Activated CD8-positive, alpha-beta memory T cell treated with anti-CD3 and anti-CD28 coated beads for 36 hours (primary cell): ENCODE data around the gene TNFSF4. TPM values are rescaled to one million over a fixed set of nuclear protein-coding genes. Genes with fewer than 3 reads are reported as not detected.
"Not testable (repeated sequence)": the region's sequence is repeated elsewhere in the genome, so short reads cannot be mapped to it uniquely, and the experiment has no call there.

Experiments used
- CTCF ChIA-PET: fragments of 350-600 bp; sonication (Branson Sonifier 250); formaldehyde crosslinking; loops from one replicate; lab custom pipeline; 2021; ENCODE audit warnings: antibody characterized with exemption; lab: Charles Lee
- POLR2A ChIA-PET: fragments of 350-600 bp; sonication (Branson Sonifier 250); formaldehyde crosslinking; loops from one replicate; lab custom pipeline; 2021; ENCODE audit warnings: antibody characterized with exemption; lab: Charles Lee
- total RNA-seq, 2 experiments: library from RNA; stranded (reverse); gene quantifications; one replicate each; pipeline ENCODE4 v1.2.3, GENCODE V29; 2021

The TNFSF4 gene
- 10 to 100 TPM; 22.3 to 23.6 TPM for total RNA-seq

- ChIA-PET CTCF (interaction anchor here (0.6 kb wide), 1 partner anchor 462 kb away, joined by 3 read pairs; no protein-coding TSS in a partner anchor), POLR2A (no interaction called here)
These were observed at the start of gene TNFSF4 for GRCh38 chr1:173206816-173207568. Gene TNFSF4 (minus strand): TSS chr1:173207331. CDS start chr1:173207176, 155 bp downstream.

DNA sequence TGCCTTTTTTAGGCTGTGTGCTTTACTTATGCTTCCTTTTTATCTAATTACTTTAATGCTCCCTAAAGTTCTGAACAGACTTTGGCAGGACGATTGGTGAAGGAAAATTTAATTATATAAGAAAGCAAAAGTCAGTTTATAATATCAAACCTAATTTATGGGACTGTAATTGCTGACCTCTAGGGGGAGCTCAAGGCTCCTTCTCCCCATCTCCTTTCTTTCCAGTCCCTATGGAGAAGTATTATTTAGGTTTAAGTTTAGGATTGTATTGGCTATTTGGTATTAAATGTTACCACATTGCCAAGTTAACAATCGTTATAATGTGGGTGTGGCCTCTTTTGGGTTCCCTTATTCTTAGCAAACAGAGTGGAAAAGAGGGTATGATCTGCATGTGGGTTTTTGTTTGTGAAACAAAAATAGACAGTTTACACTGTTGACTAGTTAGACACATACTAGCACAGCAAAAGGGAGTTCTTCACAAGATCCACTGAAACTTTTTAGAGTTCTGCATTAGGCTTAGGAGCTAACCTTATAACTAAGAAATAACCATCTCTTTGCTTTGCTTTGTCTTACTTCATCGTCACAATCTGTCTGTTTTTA, 48.2 kb upstream of the TNFSF4 start:
- CTCF ChIA-PET = interaction anchor here (1.1 kb wide), 2 partner anchors 10 to 84 kb away, joined by 3 read pairs; no protein-coding TSS in a partner anchor

GRCh38 chr1:173253046-173253445, 45.9 kb upstream of the TNFSF4 start:
- ChIA-PET POLR2A (no interaction called here), CTCF (interaction anchor here (0.6 to 1.0 kb wide), 2 partner anchors 9 to 1165 kb away, joined by 4 read pairs; no protein-coding TSS in a partner anchor)

More for the DNA sequence above, 48.2 kb upstream of the TNFSF4 start:
- POLR2A ChIA-PET = no interaction called here

DNA sequence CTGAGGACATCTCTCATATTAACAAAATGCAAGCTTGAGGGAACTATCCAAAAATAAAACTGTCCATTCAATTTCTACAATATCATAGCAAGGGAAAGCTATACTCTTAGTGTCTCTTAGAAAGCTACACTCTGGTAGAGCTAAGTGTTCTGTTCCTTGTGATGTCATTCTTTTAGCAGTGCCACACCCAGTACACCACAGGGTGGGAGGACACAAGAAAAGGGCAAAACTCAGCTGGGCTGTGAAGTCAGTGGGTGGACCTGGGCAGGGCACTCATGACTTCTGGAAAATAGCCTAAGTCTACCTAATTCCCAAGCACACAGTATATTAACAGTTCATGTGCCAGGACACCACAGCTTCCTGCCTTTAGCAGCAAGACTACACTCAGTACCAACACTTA, 42.2 kb upstream of the TNFSF4 start:
- ChIA-PET CTCF (no interaction called here), POLR2A (no interaction called here)

DNA sequence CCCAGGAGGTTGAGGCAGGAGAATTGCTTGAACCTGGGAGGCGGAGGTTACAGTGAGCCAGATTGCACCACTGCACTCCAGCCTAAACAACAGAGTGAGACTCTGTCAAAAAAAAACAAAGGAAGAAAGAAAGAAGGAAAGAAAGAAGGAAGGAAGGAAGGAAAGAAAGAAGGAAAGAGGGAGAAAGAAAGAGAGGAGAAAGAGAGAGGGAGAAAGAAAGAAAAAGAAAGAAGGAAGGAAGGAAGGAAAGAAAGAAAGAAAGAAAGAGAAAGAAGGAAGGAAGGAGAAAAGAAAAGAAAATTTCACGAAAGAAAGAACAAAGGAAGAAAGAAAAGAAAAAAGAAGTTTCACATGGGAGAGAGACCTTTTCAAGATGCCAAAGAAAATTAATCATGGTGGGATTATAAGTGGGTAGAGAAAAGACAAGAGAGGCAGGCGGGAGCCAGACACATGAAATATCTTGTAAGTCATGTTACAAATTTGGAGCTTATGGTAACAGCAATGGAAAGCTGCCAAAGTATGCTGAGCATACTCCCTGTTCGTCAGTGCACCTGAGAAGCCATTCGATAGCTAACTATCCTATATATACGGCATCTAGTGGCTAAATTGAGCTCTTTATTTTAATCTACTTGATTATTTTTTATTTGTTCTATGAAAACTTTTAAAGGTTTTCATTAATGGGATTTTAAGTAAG, 41.3 kb upstream of the TNFSF4 start:
- ChIA-PET POLR2A (no interaction called here), CTCF (no interaction called here)

GRCh38 chr1:173245892-173246291, 38.8 kb upstream of the TNFSF4 start:
- ChIA-PET POLR2A (no interaction called here), CTCF (interaction anchor here (1.1 kb wide), 1 partner anchor 9 kb away, joined by 3 read pairs; no protein-coding TSS in a partner anchor)

GRCh38 chr1:173243300-173243699, 36.2 kb upstream of the TNFSF4 start:
- CTCF ChIA-PET = no interaction called here

GRCh38 chr1:173241528-173242347, 34.6 kb upstream of the TNFSF4 start:
- ChIA-PET POLR2A (no interaction called here), CTCF (no interaction called here)

More at GRCh38 chr1:173243300-173243699, 36.2 kb upstream of the TNFSF4 start:
- POLR2A ChIA-PET = no interaction called here

GRCh38 chr1:173240609-173241008, 33.5 kb upstream of the TNFSF4 start:
- POLR2A ChIA-PET = no interaction called here
- CTCF ChIA-PET = no interaction called here

- POLR2A ChIA-PET = no interaction called here
- CTCF ChIA-PET = no interaction called here
These were observed 31.9 kb upstream of the TNFSF4 start for GRCh38 chr1:173239058-173239457.

DNA sequence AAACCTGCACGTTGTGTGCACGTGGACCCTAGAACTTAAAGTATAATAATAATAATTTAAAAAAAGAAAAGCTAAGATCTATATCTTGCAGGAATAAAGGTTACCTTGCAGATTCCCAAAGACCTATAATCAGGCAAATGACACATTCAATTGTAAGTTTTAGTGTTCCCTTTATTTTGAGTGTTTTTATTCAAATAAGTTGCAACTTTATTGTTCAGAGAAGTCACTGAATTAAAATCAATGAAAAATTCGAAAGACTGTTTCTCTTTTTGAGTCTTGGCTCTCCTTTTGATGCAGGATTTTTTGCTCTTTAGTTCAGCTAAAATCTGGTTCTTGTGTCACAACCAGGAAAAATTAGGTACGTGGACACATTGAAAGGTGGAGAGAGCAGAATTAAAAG, 27.8 kb upstream of the TNFSF4 start:
- ChIA-PET POLR2A (no interaction called here), CTCF (interaction anchor here (0.6 kb wide), 1 partner anchor 503 kb away, joined by 3 read pairs; no protein-coding TSS in a partner anchor)

GRCh38 chr1:173234434-173234833, 27.3 kb upstream of the TNFSF4 start:
- CTCF ChIA-PET = interaction anchor here (0.6 kb wide), 1 partner anchor 503 kb away, joined by 3 read pairs; no protein-coding TSS in a partner anchor
- POLR2A ChIA-PET = not testable (repeated sequence)

DNA sequence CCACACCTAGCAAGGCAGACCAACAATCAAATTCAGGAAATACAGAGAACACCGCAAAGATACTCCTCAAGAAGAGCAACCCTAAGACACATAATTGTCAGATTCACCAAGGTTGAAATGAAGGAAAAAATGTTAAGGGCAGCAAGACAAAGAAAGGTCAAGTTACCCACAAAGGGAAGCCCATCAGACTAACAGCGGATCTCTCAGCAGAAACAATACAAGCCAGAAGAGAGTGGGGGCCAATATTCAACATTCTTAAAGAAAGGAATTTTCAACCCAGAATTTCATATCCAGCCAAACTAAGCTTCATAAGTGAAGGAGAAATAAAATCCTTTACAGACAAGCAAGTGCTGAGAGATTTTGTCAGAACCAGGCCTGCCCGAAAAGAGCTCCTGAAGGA, 21.9 kb upstream of the TNFSF4 start:
- CTCF ChIA-PET, POLR2A ChIA-PET: not testable (repeated sequence)

DNA sequence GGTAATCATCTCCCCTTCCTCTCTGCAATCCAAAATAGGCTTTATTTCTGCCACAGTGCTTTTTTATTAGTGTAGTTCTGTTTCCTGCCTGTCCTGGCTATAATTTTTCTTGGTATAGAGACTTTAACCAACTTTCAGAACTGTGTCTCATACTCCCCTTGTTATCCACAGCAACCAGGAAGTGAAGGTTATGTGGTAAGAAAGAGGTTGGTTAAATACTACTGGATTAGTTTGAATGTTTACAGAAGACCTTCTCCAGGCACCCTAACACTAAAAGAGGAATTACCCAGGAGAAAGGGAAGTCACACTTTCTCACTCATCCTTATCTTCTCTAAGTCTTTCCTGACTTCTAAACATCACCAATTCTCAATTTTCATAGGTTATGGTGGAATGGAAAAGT, 17.8 kb upstream of the TNFSF4 start:
- ChIA-PET POLR2A (no interaction called here), CTCF (no interaction called here)

GRCh38 chr1:173224280-173224892, 17.3 kb upstream of the TNFSF4 start:
- CTCF ChIA-PET = no interaction called here

GRCh38 chr1:173223031-173223380, 15.9 kb upstream of the TNFSF4 start:
- POLR2A ChIA-PET = no interaction called here
- CTCF ChIA-PET = no interaction called here

More at GRCh38 chr1:173224280-173224892, 17.3 kb upstream of the TNFSF4 start:
- POLR2A ChIA-PET = no interaction called here

DNA sequence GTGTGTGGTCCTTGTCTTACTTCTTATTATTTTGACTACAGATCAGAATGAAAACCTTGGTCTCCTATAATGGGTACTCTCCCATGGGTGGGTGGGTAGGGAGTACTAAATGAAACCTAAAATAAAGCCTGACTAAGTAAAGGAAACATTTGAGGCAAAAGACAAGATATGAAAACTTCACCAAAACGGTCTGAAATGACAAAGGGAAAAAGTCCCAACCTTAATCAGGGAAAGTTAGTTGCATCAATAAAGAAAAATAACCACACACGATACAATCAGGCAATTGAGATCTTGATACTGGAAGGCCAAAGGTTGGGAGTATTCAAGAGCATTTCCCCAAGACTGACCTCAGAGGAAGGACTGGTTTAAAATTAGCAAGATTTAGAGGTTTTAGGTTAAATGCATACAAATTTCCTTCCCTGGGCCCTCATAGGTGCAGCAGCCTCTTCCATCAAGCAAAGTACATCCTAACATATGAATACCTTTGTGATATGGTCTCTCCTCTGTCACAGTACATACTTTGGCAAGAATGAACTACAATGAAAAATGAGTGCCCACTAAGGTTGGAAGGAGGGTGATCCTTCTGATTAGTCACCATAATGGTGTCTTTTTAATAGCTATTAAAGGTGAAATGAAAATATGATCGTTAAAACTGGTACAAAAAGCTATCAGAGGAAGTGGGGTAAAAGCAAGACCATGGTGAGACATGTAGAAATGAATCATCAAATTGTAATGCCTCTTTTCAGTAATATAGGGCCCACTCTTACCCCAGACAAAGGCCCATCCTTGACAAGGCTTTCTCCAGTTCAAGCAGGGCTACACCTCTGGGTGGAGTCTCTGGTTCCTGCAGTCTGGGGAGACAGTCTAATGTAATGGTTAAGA, 15.3 kb upstream of the TNFSF4 start:
- ChIA-PET POLR2A (no interaction called here), CTCF (no interaction called here)

GRCh38 chr1:173220157-173220556, 13.0 kb upstream of the TNFSF4 start:
- ChIA-PET CTCF (no interaction called here), POLR2A (interaction anchor here (0.7 kb wide), 1 partner anchor 11 kb away, joined by 6 read pairs; no protein-coding TSS in a partner anchor)
